ENCODE results near the gene KCNK1.

DNA sequence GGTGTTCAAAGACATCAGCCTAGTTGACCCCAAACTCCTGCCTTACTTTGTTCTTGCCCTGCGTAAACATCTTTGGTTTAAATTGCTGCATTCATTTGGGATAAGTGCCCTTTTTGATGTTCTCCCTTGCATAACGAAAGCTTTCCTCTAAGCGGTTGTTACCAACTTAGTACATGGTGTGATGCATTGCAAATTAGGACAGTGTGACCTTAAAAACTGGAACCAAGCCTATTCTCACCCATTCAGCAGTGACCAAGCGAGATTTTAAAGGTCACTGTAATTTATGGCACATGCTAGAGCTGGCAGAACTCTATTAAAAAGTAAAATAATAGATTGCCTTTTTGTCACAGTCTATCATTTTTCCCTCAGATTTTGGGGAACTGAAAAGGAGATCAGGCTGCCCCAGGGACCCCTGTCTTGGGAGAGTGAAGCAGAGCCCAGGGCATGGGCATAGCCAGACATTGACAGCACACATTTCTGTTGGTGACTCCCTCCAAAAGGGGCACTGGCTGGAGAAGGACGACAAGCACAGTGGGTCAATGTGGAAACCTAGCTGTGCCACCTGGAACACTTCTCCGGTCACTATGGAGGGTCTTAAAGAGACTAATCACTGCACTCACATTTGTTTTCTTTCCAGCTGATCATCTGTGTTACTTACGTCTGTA lies 63.9 kb downstream of the KCNK1 start:
- TF ChIP-seq, protein P1, sequence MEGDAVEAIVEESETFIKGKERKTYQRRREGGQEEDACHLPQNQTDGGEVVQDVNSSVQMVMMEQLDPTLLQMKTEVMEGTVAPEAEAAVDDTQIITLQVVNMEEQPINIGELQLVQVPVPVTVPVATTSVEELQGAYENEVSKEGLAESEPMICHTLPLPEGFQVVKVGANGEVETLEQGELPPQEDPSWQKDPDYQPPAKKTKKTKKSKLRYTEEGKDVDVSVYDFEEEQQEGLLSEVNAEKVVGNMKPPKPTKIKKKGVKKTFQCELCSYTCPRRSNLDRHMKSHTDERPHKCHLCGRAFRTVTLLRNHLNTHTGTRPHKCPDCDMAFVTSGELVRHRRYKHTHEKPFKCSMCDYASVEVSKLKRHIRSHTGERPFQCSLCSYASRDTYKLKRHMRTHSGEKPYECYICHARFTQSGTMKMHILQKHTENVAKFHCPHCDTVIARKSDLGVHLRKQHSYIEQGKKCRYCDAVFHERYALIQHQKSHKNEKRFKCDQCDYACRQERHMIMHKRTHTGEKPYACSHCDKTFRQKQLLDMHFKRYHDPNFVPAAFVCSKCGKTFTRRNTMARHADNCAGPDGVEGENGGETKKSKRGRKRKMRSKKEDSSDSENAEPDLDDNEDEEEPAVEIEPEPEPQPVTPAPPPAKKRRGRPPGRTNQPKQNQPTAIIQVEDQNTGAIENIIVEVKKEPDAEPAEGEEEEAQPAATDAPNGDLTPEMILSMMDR (conservative IDR thresholded peaks at IDR 0.05; ENCODE audit: low read depth, low read length): no peak
- TF ChIP-seq POLR2A (IDR thresholded peaks at IDR 0.05; ENCODE audit: low read depth, low read length) (no peak), SMC3 (IDR thresholded peaks at IDR 0.05; ENCODE audit: low read depth, low read length) (no peak), RCOR1 (IDR thresholded peaks at IDR 0.05; ENCODE audit: insufficient replicate concordance, low read length) (no peak), MXI1 (IDR thresholded peaks at IDR 0.05; ENCODE audit: borderline replicate concordance, low read depth, low read length) (no peak), FOS (IDR thresholded peaks at IDR 0.05; ENCODE audit: low read depth, low read length) (no peak), MAZ (IDR thresholded peaks at IDR 0.05; ENCODE audit: borderline replicate concordance, low read depth, low read length) (no peak), RAD21 (IDR thresholded peaks at IDR 0.05; ENCODE audit: low read length) (no peak), MAFK (IDR thresholded peaks at IDR 0.05; ENCODE audit: low read depth, low read length) (no peak), RFX5 (IDR thresholded peaks at IDR 0.05; ENCODE audit: low read depth, low read length) (no peak), USF2 (IDR thresholded peaks at IDR 0.05; ENCODE audit: low read depth, low read length) (no peak), CHD1 (IDR thresholded peaks at IDR 0.05; ENCODE audit: low read depth, low read length) (no peak), BHLHE40 (IDR thresholded peaks at IDR 0.05; ENCODE audit: low read depth, low read length) (no peak)
- TF ChIP-seq, protein P2, sequence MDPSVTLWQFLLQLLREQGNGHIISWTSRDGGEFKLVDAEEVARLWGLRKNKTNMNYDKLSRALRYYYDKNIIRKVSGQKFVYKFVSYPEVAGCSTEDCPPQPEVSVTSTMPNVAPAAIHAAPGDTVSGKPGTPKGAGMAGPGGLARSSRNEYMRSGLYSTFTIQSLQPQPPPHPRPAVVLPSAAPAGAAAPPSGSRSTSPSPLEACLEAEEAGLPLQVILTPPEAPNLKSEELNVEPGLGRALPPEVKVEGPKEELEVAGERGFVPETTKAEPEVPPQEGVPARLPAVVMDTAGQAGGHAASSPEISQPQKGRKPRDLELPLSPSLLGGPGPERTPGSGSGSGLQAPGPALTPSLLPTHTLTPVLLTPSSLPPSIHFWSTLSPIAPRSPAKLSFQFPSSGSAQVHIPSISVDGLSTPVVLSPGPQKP (IDR thresholded peaks at IDR 0.05; ENCODE audit: borderline replicate concordance, low read depth, low read length): no peak

Data from IMR-90 (cell line).